Caco-2 (cell line): ENCODE results near the gene ALK. TPM values are rescaled to one million over a fixed set of nuclear protein-coding genes. Genes with fewer than 3 reads are reported as not detected.

ENCODE experiments used
- BruUV-seq: library from RNA; stranded (reverse); fragments of 400-500 nt; replicated peaks from 2 replicates; lab custom pipeline; 2021; lab: Mats Ljungman, UMichigan
- CTCF ChIA-PET: fragments of 300-600 bp; sonication (Branson Sonifier 250); formaldehyde crosslinking; loops from one replicate; lab custom pipeline; 2022; ENCODE audit warnings: antibody characterized with exemption; lab: Charles Lee
- POLR2A ChIA-PET: fragments of 300-600 bp; sonication (Branson Sonifier 250); formaldehyde crosslinking; loops from one replicate; lab custom pipeline; 2022; ENCODE audit warnings: antibody characterized with exemption; lab: Charles Lee
- DNase-seq, 2 experiments: peaks; one replicate each; pipeline versions ENCODE4 v3.0.0 to v3.0.0-alpha.2; 2020 to 2022
- H3K27me3 ChIP-seq: replicated peaks from 2 replicates; pipeline ENCODE4 v1.6.0; 2011; ENCODE audit warnings: low read length; ENCODE audit not compliant: control insufficient read depth, insufficient read depth
- H3K36me3 ChIP-seq: 2 replicates; pipeline ENCODE4 v1.5.1; 2011; ENCODE audit warnings: low read length; ENCODE audit not compliant: control insufficient read depth, insufficient read depth
- H3K4me1 ChIP-seq: fragments of 250-450 bp; sonication (Bioruptor Pico); 2 replicates; pipeline ENCODE4 v1.5.1; 2020; ENCODE audit warnings: mild to moderate bottlenecking
- H3K4me3 ChIP-seq: 2 replicates; pipeline ENCODE4 v1.5.1; 2011; ENCODE audit warnings: low read depth, mild to moderate bottlenecking, control low read depth, low read length
- H3K9me3 ChIP-seq: fragments of 250-450 bp; sonication (Bioruptor Pico); 2 replicates; pipeline ENCODE4 v1.5.1; 2020; ENCODE audit warnings: mild to moderate bottlenecking, moderate library complexity
- H3K27ac Mint-ChIP-seq: one replicate; pipeline ENCODE4 v1.8.0; 2022; ENCODE audit warnings: mixed read lengths; ENCODE audit not compliant: unreplicated experiment
- H3K27me3 Mint-ChIP-seq: one replicate; pipeline ENCODE4 v1.8.0; 2022; ENCODE audit warnings: mixed read lengths; ENCODE audit not compliant: insufficient read depth, unreplicated experiment
- H3K36me3 Mint-ChIP-seq: one replicate; pipeline ENCODE4 v1.8.0; 2022; ENCODE audit warnings: mild to moderate bottlenecking, mixed read lengths; ENCODE audit not compliant: insufficient read depth, unreplicated experiment
- H3K4me1 Mint-ChIP-seq: one replicate; pipeline ENCODE4 v1.8.0; 2022; ENCODE audit warnings: low read depth, mixed read lengths; ENCODE audit not compliant: unreplicated experiment
- H3K4me3 Mint-ChIP-seq: one replicate; pipeline ENCODE4 v1.8.0; 2022; ENCODE audit warnings: mild to moderate bottlenecking, moderate library complexity, mixed read lengths; ENCODE audit not compliant: unreplicated experiment
- H3K9me3 Mint-ChIP-seq: one replicate; pipeline ENCODE4 v1.8.0; 2022; ENCODE audit warnings: mixed read lengths; ENCODE audit not compliant: unreplicated experiment
- intact Hi-C: fragments of 100-400 bp; cut with micrococcal nuclease; formaldehyde crosslinking; loops from one replicate; pipeline ENCODE4 v1.10.0; 2022; ENCODE audit not compliant: unreplicated experiment
- total RNA-seq: library from RNA; stranded (reverse); gene quantifications from 2 replicates; pipeline ENCODE4 v1.2.3, GENCODE V29; 2022
- TF ChIP-seq, protein P1 (sequence below), 2 experiments: fragments of 200-600 bp in 1 of 2; IDR thresholded peaks; 1 replicate in 1 of 2; 2 replicates in 1 of 2; pipeline versions ENCODE4 v1.5.1 to v1.8.0; 2011 to 2022; ENCODE audit warnings: antibody characterized with exemption in 1 of 2, control low read depth in 1 of 2, inconsistent platforms in 1 of 2, low read depth in 1 of 2, low read length in 1 of 2, mild to moderate bottlenecking in 1 of 2, moderate library complexity in 1 of 2; ENCODE audit not compliant: insufficient read depth in 1 of 2, severe bottlenecking in 1 of 2, unreplicated experiment in 1 of 2

The ALK gene
- total RNA-seq, 1 experiment from 2014 or later = 0.11 TPM

DNA sequence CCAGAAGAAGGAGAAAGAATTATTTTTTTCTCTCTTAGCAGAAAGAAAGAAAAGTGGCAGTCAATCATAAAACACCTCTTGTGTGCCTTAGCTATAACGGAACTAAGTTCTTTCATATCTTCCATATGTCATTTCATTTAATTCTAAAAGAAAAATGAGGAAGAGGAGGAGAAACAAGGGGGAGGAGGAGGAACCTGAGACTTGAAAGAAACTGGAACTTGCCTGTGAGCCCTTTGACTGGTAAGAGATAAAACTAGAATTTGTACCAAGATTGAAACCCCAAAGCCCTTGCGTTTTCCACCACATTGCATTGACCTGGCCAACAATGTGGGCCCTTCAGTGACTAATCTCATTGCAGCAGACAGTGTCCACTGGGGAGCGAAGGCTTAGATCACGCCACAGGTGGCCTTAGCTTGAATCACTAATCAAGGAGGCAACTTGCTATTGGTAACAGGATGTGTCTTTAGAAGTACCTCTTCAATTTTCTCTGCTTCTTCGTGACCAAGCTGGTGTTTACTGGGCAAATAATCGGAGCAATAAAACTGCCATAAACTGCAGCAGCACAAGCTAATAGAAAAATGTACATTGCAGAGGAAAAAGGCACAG lies 498.2 kb downstream of the ALK start:
- H3K4me3 Mint-ChIP-seq = no peak overlapping the region
- H3K4me1 Mint-ChIP-seq = no peaks in the 10 kb centered on the region
- TF ChIP-seq, protein P1, sequence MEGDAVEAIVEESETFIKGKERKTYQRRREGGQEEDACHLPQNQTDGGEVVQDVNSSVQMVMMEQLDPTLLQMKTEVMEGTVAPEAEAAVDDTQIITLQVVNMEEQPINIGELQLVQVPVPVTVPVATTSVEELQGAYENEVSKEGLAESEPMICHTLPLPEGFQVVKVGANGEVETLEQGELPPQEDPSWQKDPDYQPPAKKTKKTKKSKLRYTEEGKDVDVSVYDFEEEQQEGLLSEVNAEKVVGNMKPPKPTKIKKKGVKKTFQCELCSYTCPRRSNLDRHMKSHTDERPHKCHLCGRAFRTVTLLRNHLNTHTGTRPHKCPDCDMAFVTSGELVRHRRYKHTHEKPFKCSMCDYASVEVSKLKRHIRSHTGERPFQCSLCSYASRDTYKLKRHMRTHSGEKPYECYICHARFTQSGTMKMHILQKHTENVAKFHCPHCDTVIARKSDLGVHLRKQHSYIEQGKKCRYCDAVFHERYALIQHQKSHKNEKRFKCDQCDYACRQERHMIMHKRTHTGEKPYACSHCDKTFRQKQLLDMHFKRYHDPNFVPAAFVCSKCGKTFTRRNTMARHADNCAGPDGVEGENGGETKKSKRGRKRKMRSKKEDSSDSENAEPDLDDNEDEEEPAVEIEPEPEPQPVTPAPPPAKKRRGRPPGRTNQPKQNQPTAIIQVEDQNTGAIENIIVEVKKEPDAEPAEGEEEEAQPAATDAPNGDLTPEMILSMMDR (IDR thresholded peaks at IDR 0.05; ENCODE audit: insufficient read depth in 1 of 2, low read depth in 1 of 2, low read length in 1 of 2, severe bottlenecking in 1 of 2, unreplicated experiment in 1 of 2) = no peak
- no peaks in the 10 kb centered on the region for H3K36me3 Mint-ChIP-seq
- no peaks in the 10 kb centered on the region for H3K9me3 Mint-ChIP-seq
- DNase-seq = no peak
- CTCF ChIA-PET = no interaction called here
- Histone ChIP-seq H3K36me3 (no peaks in the 10 kb centered on the region), H3K4me1 (no peaks in the 10 kb centered on the region), H3K4me3 (no peak overlapping the region), H3K27me3 (peaks cover 2% of the 10 kb centered on the region; the same call in 1 of the 2 replicates), H3K9me3 (no peaks in the 10 kb centered on the region)
- no peak overlapping the region for H3K27ac Mint-ChIP-seq
- intact Hi-C loops = no loop called here
- H3K27me3 Mint-ChIP-seq = peaks cover 13% of the 10 kb centered on the region
- BruUV-seq = no TSS peak
- POLR2A ChIA-PET = no interaction called here

DNA sequence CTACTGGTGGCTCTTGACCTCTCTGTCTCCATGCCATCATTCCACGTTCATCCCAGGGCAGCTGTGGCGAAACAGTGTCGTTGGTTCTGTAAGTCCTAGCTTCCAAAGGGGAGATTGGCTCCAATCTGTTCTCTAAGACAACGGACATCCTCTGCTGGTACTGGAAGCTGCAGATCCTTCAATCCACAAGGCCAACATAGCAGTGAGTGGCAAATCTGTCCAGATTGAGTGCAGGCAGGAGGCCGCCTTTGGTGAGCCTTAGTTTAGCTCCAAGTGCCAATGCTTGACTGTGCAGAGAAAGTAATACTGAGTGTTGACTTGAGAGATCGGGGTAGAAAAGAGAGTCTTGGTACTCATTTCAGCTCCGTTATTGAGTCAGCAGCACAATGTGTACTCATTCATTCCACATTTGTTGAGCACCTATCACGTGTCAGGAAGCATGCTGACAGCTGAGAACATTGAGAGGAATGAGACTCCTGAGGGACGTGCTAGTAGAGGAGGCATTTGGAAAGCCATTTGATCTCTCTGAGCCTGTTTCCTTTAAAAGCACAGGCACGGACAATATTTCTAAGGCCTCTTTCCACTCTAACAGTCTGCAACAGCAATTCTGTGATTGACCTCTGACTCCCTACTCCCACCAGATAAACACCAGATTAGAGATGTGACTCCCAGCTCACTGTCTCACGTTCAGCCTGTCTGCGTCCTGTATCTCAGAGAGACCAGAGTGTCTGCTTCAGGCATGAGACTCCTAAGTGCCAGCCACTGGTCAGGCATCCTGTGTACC lies 500.2 kb downstream of the ALK start:
- Histone ChIP-seq H3K4me3 (no peak overlapping the region), H3K36me3 (no peaks in the 10 kb centered on the region), H3K27me3 (peaks cover 2% of the 10 kb centered on the region; the same call in 1 of the 2 replicates), H3K9me3 (no peaks in the 10 kb centered on the region), H3K4me1 (no peaks in the 10 kb centered on the region)
- Mint-ChIP-seq H3K27me3 (peaks cover 16% of the 10 kb centered on the region), H3K4me3 (no peak overlapping the region), H3K9me3 (no peaks in the 10 kb centered on the region), H3K27ac (no peak overlapping the region), H3K4me1 (no peaks in the 10 kb centered on the region), H3K36me3 (no peaks in the 10 kb centered on the region)
- TF ChIP-seq, protein P1 (IDR thresholded peaks at IDR 0.05; ENCODE audit: insufficient read depth in 1 of 2, low read depth in 1 of 2, low read length in 1 of 2, severe bottlenecking in 1 of 2, unreplicated experiment in 1 of 2) = no peak
- POLR2A ChIA-PET = no interaction called here
- intact Hi-C loops = no loop called here
- CTCF ChIA-PET = no interaction called here
- no TSS peak for BruUV-seq
- DNase-seq = no peak

DNA sequence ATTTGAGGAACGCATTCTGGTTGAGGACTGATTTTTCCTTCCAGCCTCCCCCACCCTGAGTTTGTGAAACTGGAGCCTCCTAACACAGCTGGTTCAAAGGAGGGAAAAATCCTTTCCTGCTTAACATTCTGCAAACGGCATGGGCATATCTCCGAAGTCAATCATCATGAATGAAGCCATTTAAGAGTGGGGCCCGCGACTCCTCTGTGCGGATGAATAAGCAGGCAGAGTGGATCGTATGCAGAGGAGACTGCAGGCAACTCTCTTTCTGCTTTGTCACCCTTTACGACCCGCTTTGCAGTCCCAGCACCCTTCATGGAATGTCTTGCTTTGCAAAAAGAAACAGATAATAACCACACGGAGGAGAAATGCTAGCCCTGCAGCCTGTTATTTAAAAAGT lies 500.9 kb downstream of the ALK start:
- no peaks in the 10 kb centered on the region for H3K4me1 ChIP-seq
- no peak overlapping the region for H3K4me3 ChIP-seq
- H3K9me3 ChIP-seq = no peaks in the 10 kb centered on the region
- POLR2A ChIA-PET = interaction anchor here (0.7 kb wide), 1 partner anchor 652 kb away, joined by 6 read pairs; no protein-coding TSS in a partner anchor
- TF ChIP-seq, protein P1 (IDR thresholded peaks at IDR 0.05; ENCODE audit: insufficient read depth in 1 of 2, low read depth in 1 of 2, low read length in 1 of 2, severe bottlenecking in 1 of 2, unreplicated experiment in 1 of 2) = no peak
- H3K36me3 ChIP-seq = no peaks in the 10 kb centered on the region
- Mint-ChIP-seq H3K36me3 (no peaks in the 10 kb centered on the region), H3K27ac (no peak overlapping the region), H3K4me1 (no peaks in the 10 kb centered on the region), H3K9me3 (no peaks in the 10 kb centered on the region), H3K4me3 (no peak overlapping the region), H3K27me3 (peaks cover 19% of the 10 kb centered on the region)
- CTCF ChIA-PET = no interaction called here
- intact Hi-C loops = no loop called here
- no peak for DNase-seq
- peaks cover 2% of the 10 kb centered on the region; the same call in 1 of the 2 replicates for H3K27me3 ChIP-seq
- no TSS peak for BruUV-seq
